ENCODE data around the gene SLC45A1.

GRCh38 chr1:8339203-8339600 is 21.3 kb downstream of the SLC45A1 start:
- TF ChIP-seq CTCF (IDR thresholded peaks at IDR 0.05) (no peak), POLR2A (IDR thresholded peaks at IDR 0.05) (no peak)
